ENCODE measurements around the gene GPR85. TPM values are rescaled to one million over a fixed set of nuclear protein-coding genes. Genes with fewer than 3 reads are reported as not detected.
A peak's percentile ranks its signal among the peaks of the same experiment; 100 is the strongest.

GPR85 gene
- total and polyA plus RNA-seq, 10 of the 15 experiments (the other 5 are each of a cell fraction or from before 2014, with no cell fraction given), result 0.05 to 0.38 TPM; not detected in 8

DNA sequence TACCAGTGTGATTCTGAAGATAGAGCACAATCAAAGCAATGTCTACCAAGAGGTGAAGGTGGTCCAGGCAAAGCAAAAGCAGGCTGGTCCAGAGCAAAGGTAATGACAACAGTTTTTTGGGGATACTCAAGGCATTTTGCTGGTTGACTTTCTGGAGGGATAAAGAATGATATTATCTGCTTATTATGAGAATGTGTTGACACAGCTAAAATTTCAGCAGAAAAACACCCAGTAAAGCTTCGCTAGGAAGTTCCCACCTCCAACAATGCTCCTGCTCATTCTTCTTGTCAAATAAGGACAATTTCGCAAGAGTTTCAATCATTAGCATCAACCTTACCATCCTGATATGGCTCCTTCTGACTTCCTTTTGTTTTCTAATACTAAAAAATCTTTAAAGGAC lies 24.1 kb downstream of the GPR85 start:
- in situ Hi-C loops (cut with MboI), result no loop called here
- H3K27me3 ChIP-seq (replicated peaks in 1 of 2; ENCODE audit: control insufficient read depth in 2 of 2, insufficient read depth in 2 of 2, low read length in 1 of 2), result no peaks in the 10 kb centered on the region
- WGBS (ENCODE audit: insufficient coverage, insufficient replicate concordance, low lambda C conversion rate, missing lambda C conversion rate), result 38% methylated on average over 2 of the region's 2 CpGs
- TF ChIP-seq JUNB (IDR thresholded peaks at IDR 0.05), result no peak
- no peak for TF ChIP-seq GATAD2B (conservative IDR thresholded peaks at IDR 0.05; ENCODE audit: low read depth)
- TF ChIP-seq ZNF217 (IDR thresholded peaks at IDR 0.05), result no peak
- no peak for TF ChIP-seq ZBTB40 (IDR thresholded peaks at IDR 0.05; ENCODE audit: borderline replicate concordance)
- no peak for TF ChIP-seq MEF2B (IDR thresholded peaks at IDR 0.05; ENCODE audit: partially characterized antibody, poor library complexity, severe bottlenecking)
- no peak for TF ChIP-seq ZBED1 (IDR thresholded peaks at IDR 0.05; ENCODE audit: borderline replicate concordance)
- TF ChIP-seq, protein P1, sequence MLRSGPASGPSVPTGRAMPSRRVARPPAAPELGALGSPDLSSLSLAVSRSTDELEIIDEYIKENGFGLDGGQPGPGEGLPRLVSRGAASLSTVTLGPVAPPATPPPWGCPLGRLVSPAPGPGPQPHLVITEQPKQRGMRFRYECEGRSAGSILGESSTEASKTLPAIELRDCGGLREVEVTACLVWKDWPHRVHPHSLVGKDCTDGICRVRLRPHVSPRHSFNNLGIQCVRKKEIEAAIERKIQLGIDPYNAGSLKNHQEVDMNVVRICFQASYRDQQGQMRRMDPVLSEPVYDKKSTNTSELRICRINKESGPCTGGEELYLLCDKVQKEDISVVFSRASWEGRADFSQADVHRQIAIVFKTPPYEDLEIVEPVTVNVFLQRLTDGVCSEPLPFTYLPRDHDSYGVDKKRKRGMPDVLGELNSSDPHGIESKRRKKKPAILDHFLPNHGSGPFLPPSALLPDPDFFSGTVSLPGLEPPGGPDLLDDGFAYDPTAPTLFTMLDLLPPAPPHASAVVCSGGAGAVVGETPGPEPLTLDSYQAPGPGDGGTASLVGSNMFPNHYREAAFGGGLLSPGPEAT (IDR thresholded peaks at IDR 0.05; ENCODE audit: low read depth), result no peak
- TF ChIP-seq NFYA (IDR thresholded peaks at IDR 0.05; ENCODE audit: borderline replicate concordance, low read depth, low read length), result no peak
- TF ChIP-seq, protein P2, sequence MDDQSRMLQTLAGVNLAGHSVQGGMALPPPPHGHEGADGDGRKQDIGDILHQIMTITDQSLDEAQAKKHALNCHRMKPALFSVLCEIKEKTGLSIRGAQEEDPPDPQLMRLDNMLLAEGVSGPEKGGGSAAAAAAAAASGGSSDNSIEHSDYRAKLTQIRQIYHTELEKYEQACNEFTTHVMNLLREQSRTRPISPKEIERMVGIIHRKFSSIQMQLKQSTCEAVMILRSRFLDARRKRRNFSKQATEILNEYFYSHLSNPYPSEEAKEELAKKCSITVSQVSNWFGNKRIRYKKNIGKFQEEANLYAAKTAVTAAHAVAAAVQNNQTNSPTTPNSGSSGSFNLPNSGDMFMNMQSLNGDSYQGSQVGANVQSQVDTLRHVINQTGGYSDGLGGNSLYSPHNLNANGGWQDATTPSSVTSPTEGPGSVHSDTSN (IDR thresholded peaks at IDR 0.05; ENCODE audit: insufficient replicate concordance, low read depth, low read length), result no peak
- TF ChIP-seq SMC3 (IDR thresholded peaks at IDR 0.05; ENCODE audit: borderline replicate concordance, low read length), result no peak
- TF ChIP-seq, protein P3, sequence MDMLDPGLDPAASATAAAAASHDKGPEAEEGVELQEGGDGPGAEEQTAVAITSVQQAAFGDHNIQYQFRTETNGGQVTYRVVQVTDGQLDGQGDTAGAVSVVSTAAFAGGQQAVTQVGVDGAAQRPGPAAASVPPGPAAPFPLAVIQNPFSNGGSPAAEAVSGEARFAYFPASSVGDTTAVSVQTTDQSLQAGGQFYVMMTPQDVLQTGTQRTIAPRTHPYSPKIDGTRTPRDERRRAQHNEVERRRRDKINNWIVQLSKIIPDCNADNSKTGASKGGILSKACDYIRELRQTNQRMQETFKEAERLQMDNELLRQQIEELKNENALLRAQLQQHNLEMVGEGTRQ (IDR thresholded peaks at IDR 0.05; ENCODE audit: borderline replicate concordance, low read depth, low read length), result no peak
- no peak for TF ChIP-seq ZSCAN29 (IDR thresholded peaks at IDR 0.05)
- TF ChIP-seq KAT2A (conservative IDR thresholded peaks at IDR 0.05; ENCODE audit: control insufficient read depth, low read depth, low read length), result no peak
- no peak for TF ChIP-seq KLF5 (IDR thresholded peaks at IDR 0.05; ENCODE audit: partially characterized antibody)
- TF ChIP-seq FOS (IDR thresholded peaks at IDR 0.05; ENCODE audit: borderline replicate concordance, extremely low read depth, insufficient read length), result no peak
- TF ChIP-seq KDM1A (IDR thresholded peaks at IDR 0.05; ENCODE audit: borderline replicate concordance), result no peak
- no peak for TF ChIP-seq EP300 (IDR thresholded peaks at IDR 0.05; ENCODE audit: borderline replicate concordance in 1 of 2, control insufficient read depth in 1 of 2, low read depth in 2 of 2, low read length in 2 of 2)

More for the DNA sequence above, 24.1 kb downstream of the GPR85 start:
- RAD21 ChIA-PET (ENCODE audit: unreplicated experiment), result interaction anchor here (1.4 kb wide), 1 partner anchor 31 kb away, joined by 3 read pairs; no protein-coding TSS in a partner anchor
- CTCF ChIA-PET, result interaction anchor here (1.0 to 1.2 kb wide), 2 partner anchors 13 to 27 kb away, joined by 3 read pairs; no protein-coding TSS in a partner anchor
- POLR2A ChIA-PET, result interaction anchor here (0.6 kb wide), 1 partner anchor 788 kb away, joined by 4 read pairs; no protein-coding TSS in a partner anchor
- Histone ChIP-seq H3K9ac (ENCODE audit: control insufficient read depth, insufficient read depth, low read length) (no peak overlapping the region), H3K4me1 (ENCODE audit: control insufficient read depth, insufficient read depth, low read length) (no peaks in the 10 kb centered on the region), H3K27ac (ENCODE audit: control insufficient read depth, insufficient read depth) (no peak overlapping the region), H3K79me2 (ENCODE audit: control insufficient read depth, insufficient read depth, low read length) (no peaks in the 10 kb centered on the region), H3K4me3 (no peak overlapping the region), H3K9me3 (replicated peaks; ENCODE audit: control insufficient read depth, insufficient read depth, low read length) (no peaks in the 10 kb centered on the region), H2AFZ (ENCODE audit: control insufficient read depth, low read depth, low read length) (no peak overlapping the region), H3K36me3 (ENCODE audit: control insufficient read depth in 2 of 2, insufficient read depth in 2 of 2, low read length in 1 of 2) (no peaks in the 10 kb centered on the region), H4K20me1 (ENCODE audit: control insufficient read depth, insufficient read depth) (no peaks in the 10 kb centered on the region), H3K4me2 (ENCODE audit: control insufficient read depth, insufficient read depth) (no peak overlapping the region)
- DNase-seq (ENCODE audit: low read depth, low spot score) (no peak), FAIRE-seq (peak; percentile 18), ATAC-seq (no peak)
- no TSS peak for BruUV-seq (replicated peaks)
- intact Hi-C loops (cut with micrococcal nuclease; ENCODE audit: unreplicated experiment), result no loop called here
- SMC1A ChIA-PET (ENCODE audit: uncharacterized antibody, unreplicated experiment), result no interaction called here
